IMR-90 (cell line): Measurements from ENCODE around the gene TAS2R42. TPM values are rescaled to one million over a fixed set of nuclear protein-coding genes. Genes with fewer than 3 reads are reported as not detected.

Source experiments
- ATAC-seq: fragments of 200-7000 bp; cut with Tn5 transposase; 2 replicates; pipeline ENCODE4 v1.9.1; 2020; ENCODE audit warnings: low read depth, mild to moderate bottlenecking, moderate library complexity
- BruUV-seq: library from RNA; stranded (reverse); fragments of 400-500 nt; replicated peaks from 2 replicates; lab custom pipeline; 2021; lab: Mats Ljungman, UMichigan
- CTCF ChIA-PET: fragments of 300-600 bp; formaldehyde crosslinking; extraction: SDS; loops from one replicate; lab custom pipeline; 2021; ENCODE audit warnings: antibody characterized with exemption; lab: Yijun Ruan, JAX
- POLR2A ChIA-PET: fragments of 300-600 bp; sonication (Branson Sonifier 250); formaldehyde crosslinking; loops from one replicate; lab custom pipeline; 2022; ENCODE audit warnings: antibody characterized with exemption; ENCODE audit not compliant: unreplicated experiment; lab: Charles Lee
- DNase-seq: peaks from one replicate; pipeline ENCODE4 v3.0.0; 2013
- H2AFZ ChIP-seq: replicated peaks from 2 replicates; pipeline ENCODE3; 2013; ENCODE audit warnings: low read length, mild to moderate bottlenecking; ENCODE audit not compliant: poor library complexity
- H2AK5ac ChIP-seq: 2 replicates; pipeline ENCODE4 v1.6.1; 2013; ENCODE audit warnings: low read depth, low read length, inconsistent platforms
- H2AK9ac ChIP-seq: replicated peaks from 2 replicates; pipeline ENCODE3; 2013; ENCODE audit warnings: mild to moderate bottlenecking, low read depth, low read length, moderate library complexity; ENCODE audit not compliant: poor library complexity
- H2BK120ac ChIP-seq: 2 replicates; pipeline ENCODE4 v1.6.1; 2013; ENCODE audit warnings: low read depth, low read length, inconsistent platforms
- H2BK15ac ChIP-seq: 3 replicates; pipeline ENCODE4 v1.6.1; 2013; ENCODE audit warnings: low read depth, low read length, inconsistent platforms
- H2BK20ac ChIP-seq: 2 replicates; pipeline ENCODE4 v1.6.1; 2013; ENCODE audit warnings: low read depth, mild to moderate bottlenecking, inconsistent platforms, low read length, moderate library complexity
- H2BK5ac ChIP-seq: 2 replicates; pipeline ENCODE4 v1.6.1; 2013; ENCODE audit warnings: mild to moderate bottlenecking, low read depth, low read length, inconsistent platforms; ENCODE audit not compliant: poor library complexity, severe bottlenecking
- H3K14ac ChIP-seq: replicated peaks from 2 replicates; pipeline ENCODE4 v1.6.1; 2013; ENCODE audit warnings: low read depth, low read length, inconsistent platforms
- H3K18ac ChIP-seq: 2 replicates; pipeline ENCODE4 v1.6.1; 2013; ENCODE audit warnings: low read depth, low read length, control low read depth
- H3K23ac ChIP-seq: 2 replicates; pipeline ENCODE4 v1.6.1; 2013; ENCODE audit warnings: low read depth, low read length, inconsistent platforms
- H3K27ac ChIP-seq: 2 replicates; pipeline ENCODE4 v1.5.1; 2013; ENCODE audit warnings: mild to moderate bottlenecking, control low read depth, low read length; ENCODE audit not compliant: insufficient read depth
- H3K27me3 ChIP-seq: 2 replicates; pipeline ENCODE4 v1.6.1; 2013; ENCODE audit warnings: low read length; ENCODE audit not compliant: control insufficient read depth, insufficient read depth
- H3K36me3 ChIP-seq: 2 replicates; pipeline ENCODE4 v1.6.1; 2013; ENCODE audit warnings: low read length, mixed read lengths; ENCODE audit not compliant: control insufficient read depth, insufficient read depth
- H3K4ac ChIP-seq: 2 replicates; pipeline ENCODE4 v1.6.1; 2013; ENCODE audit warnings: low read depth, low read length, inconsistent platforms
- H3K4me1 ChIP-seq: 2 replicates; pipeline ENCODE4 v1.6.1; 2013; ENCODE audit warnings: low read length, mixed read lengths; ENCODE audit not compliant: control insufficient read depth, insufficient read depth
- H3K4me2 ChIP-seq: 2 replicates; pipeline ENCODE4 v1.6.1; 2013; ENCODE audit warnings: low read depth, mild to moderate bottlenecking, control low read depth, low read length, moderate library complexity
- H3K4me3 ChIP-seq: 2 replicates; pipeline ENCODE4 v1.5.1; 2013; ENCODE audit warnings: low read depth, mild to moderate bottlenecking, control low read depth, low read length, moderate library complexity; ENCODE audit not compliant: insufficient read depth
- H3K56ac ChIP-seq: 2 replicates; pipeline ENCODE4 v1.6.1; 2013; ENCODE audit warnings: low read length, inconsistent platforms; ENCODE audit not compliant: insufficient read depth; ENCODE audit errors: extremely low read depth
- H3K79me1 ChIP-seq, 2 experiments: 2 replicates each; pipeline ENCODE4 v1.6.1; 2013; ENCODE audit warnings: low read length in 2 of 2, inconsistent platforms in 1 of 2, low read depth in 1 of 2
- H3K9ac ChIP-seq: 2 replicates; pipeline ENCODE4 v1.6.1; 2013; ENCODE audit warnings: low read depth, low read length, control low read depth
- H3K9me1 ChIP-seq: 2 replicates; pipeline ENCODE4 v1.6.1; 2013; ENCODE audit warnings: low read length, inconsistent platforms; ENCODE audit not compliant: insufficient read depth
- H3K9me3 ChIP-seq: 2 replicates; pipeline ENCODE4 v1.6.1; 2013; ENCODE audit warnings: low read length; ENCODE audit not compliant: control insufficient read depth, insufficient read depth
- H4K20me1 ChIP-seq: 2 replicates; pipeline ENCODE4 v1.6.1; 2013; ENCODE audit warnings: low read length, inconsistent platforms; ENCODE audit not compliant: insufficient read depth
- H4K5ac ChIP-seq: 2 replicates; pipeline ENCODE4 v1.6.1; 2013; ENCODE audit warnings: mild to moderate bottlenecking, low read depth, low read length, control low read depth
- H4K8ac ChIP-seq, 2 experiments: 2 replicates each; pipeline ENCODE4 v1.6.1; 2013; ENCODE audit warnings: low read depth in 2 of 2, low read length in 2 of 2, control low read depth in 1 of 2, inconsistent platforms in 1 of 2
- H4K91ac ChIP-seq: 2 replicates; pipeline ENCODE4 v1.6.1; 2013; ENCODE audit warnings: low read depth, low read length, inconsistent platforms; ENCODE audit not compliant: insufficient read depth
- BHLHE40 ChIP-seq: fragments of 150-350 bp; IDR thresholded peaks from 2 replicates; pipeline ENCODE4 v1.6.1; 2016; ENCODE audit warnings: mild to moderate bottlenecking, low read depth, low read length
- CEBPB ChIP-seq: IDR thresholded peaks from 2 replicates; pipeline ENCODE4 v1.6.1; 2012; ENCODE audit warnings: low read depth, low read length, improper control_type of control experiment
- CHD1 ChIP-seq: IDR thresholded peaks from 2 replicates; pipeline ENCODE4 v1.6.1; 2012; ENCODE audit warnings: low read depth, low read length, improper control_type of control experiment
- CTCF ChIP-seq: conservative IDR thresholded peaks from 2 replicates; pipeline ENCODE4 v1.5.1; 2012; ENCODE audit warnings: mild to moderate bottlenecking, low read depth, low read length, improper control_type of control experiment
- ELK1 ChIP-seq: fragments of 150-350 bp; IDR thresholded peaks from 2 replicates; pipeline ENCODE4 v1.6.1; 2016; ENCODE audit warnings: low read depth, mild to moderate bottlenecking, low read length, moderate library complexity, borderline replicate concordance
- FOS ChIP-seq: fragments of 150-350 bp; IDR thresholded peaks from 2 replicates; pipeline ENCODE4 v1.6.1; 2016; ENCODE audit warnings: low read depth, low read length
- MAFK ChIP-seq: IDR thresholded peaks from 2 replicates; pipeline ENCODE4 v1.6.1; 2012; ENCODE audit warnings: low read depth, low read length, improper control_type of control experiment
- MAZ ChIP-seq: IDR thresholded peaks from 2 replicates; pipeline ENCODE4 v1.6.1; 2012; ENCODE audit warnings: low read depth, mild to moderate bottlenecking, low read length, improper control_type of control experiment, moderate library complexity, borderline replicate concordance
- MXI1 ChIP-seq: IDR thresholded peaks from 2 replicates; pipeline ENCODE4 v1.6.1; 2012; ENCODE audit warnings: low read depth, mild to moderate bottlenecking, low read length, moderate library complexity, borderline replicate concordance
- NFE2L2 ChIP-seq: fragments of 150-350 bp; IDR thresholded peaks from 2 replicates; pipeline ENCODE4 v1.6.1; 2016; ENCODE audit warnings: low read depth, mild to moderate bottlenecking, low read length
- POLR2A ChIP-seq: IDR thresholded peaks from 2 replicates; pipeline ENCODE4 v1.6.1; 2012; ENCODE audit warnings: mild to moderate bottlenecking, low read depth, low read length
- RAD21 ChIP-seq: IDR thresholded peaks from 2 replicates; pipeline ENCODE4 v1.6.1; 2012; ENCODE audit warnings: low read length, improper control_type of control experiment
- RCOR1 ChIP-seq: IDR thresholded peaks from 2 replicates; pipeline ENCODE4 v1.6.1; 2012; ENCODE audit warnings: mild to moderate bottlenecking, low read length, improper control_type of control experiment; ENCODE audit not compliant: insufficient replicate concordance
- RFX5 ChIP-seq: IDR thresholded peaks from 2 replicates; pipeline ENCODE4 v1.8.0; 2012; ENCODE audit warnings: low read depth, mild to moderate bottlenecking, low read length, moderate library complexity
- SMC3 ChIP-seq: fragments of 150-350 bp; IDR thresholded peaks from 2 replicates; pipeline ENCODE4 v1.6.1; 2016; ENCODE audit warnings: low read depth, mild to moderate bottlenecking, antibody characterized with exemption, low read length, moderate library complexity
- USF2 ChIP-seq: fragments of 150-350 bp; IDR thresholded peaks from 2 replicates; pipeline ENCODE4 v1.6.1; 2017; ENCODE audit warnings: mild to moderate bottlenecking, antibody characterized with exemption, low read length, low read depth
- dilution Hi-C: fragments of 300-500 bp; cut with HindIII; formaldehyde crosslinking; loops from one replicate; pipeline ENCODE4 v1.14.3; 2018; ENCODE audit warnings: low sequenced_read_pairs; ENCODE audit not compliant: unreplicated experiment
- in situ Hi-C: fragments of 300-500 bp; cut with MboI; formaldehyde crosslinking; loops from 3 replicates; pipeline ENCODE4 v1.14.3; 2019; ENCODE audit warnings: low sequenced_read_pairs, inconsistent platforms, mixed read lengths
- intact Hi-C: fragments of 100-400 bp; cut with micrococcal nuclease; formaldehyde crosslinking; loops from 2 replicates; pipeline ENCODE4 v1.10.0; 2022
- polyA plus RNA-seq, 3 experiments: library from polyadenylated mRNA; depleted of rRNA; stranded (reverse); fragments of >200 nt; gene quantifications; 2 replicates each; pipeline ENCODE4 v1.2.3, GENCODE V29; 2012; ENCODE audit warnings: low replicate concordance in 1 of 3
- total RNA-seq: library from RNA; depleted of rRNA; stranded (reverse); fragments of >200 nt; gene quantifications from 2 replicates; pipeline ENCODE4 v1.2.3, GENCODE V29; 2012

The TAS2R42 gene
- total and polyA plus RNA-seq, 2 of the 4 experiments (the other 2 are of a cell fraction) = not detected

- in situ Hi-C loops = no loop called here
- ATAC-seq = no peak
- H2BK5ac ChIP-seq = no peak overlapping the region
- no peaks in the 10 kb centered on the region for H3K27me3 ChIP-seq
- H3K36me3 ChIP-seq = no peaks in the 10 kb centered on the region
- H3K56ac ChIP-seq = no peak overlapping the region
- dilution Hi-C loops = loop anchor here (25.0 kb wide), 1 partner anchor 395 kb away; no protein-coding TSS in a partner anchor
- no peak overlapping the region for H3K4me3 ChIP-seq
- no peak overlapping the region for H3K4me2 ChIP-seq
- no peak overlapping the region for H2AFZ ChIP-seq
- H3K79me1 ChIP-seq = no peaks in the 10 kb centered on the region; a peak in 1 of 4 replicates
- intact Hi-C loops = no loop called here
- no peak overlapping the region for H4K91ac ChIP-seq
- no peak overlapping the region for H2AK5ac ChIP-seq
- H4K20me1 ChIP-seq = no peaks in the 10 kb centered on the region
- no peak for TF ChIP-seq USF2
- no peak for TF ChIP-seq RCOR1
- TF ChIP-seq ELK1 = no peak
- no peak for TF ChIP-seq POLR2A
- no peak for TF ChIP-seq MAZ
- no peak for TF ChIP-seq SMC3
- no peak for TF ChIP-seq MXI1
- no peak for TF ChIP-seq MAFK
- TF ChIP-seq FOS = no peak
- no peak for TF ChIP-seq RAD21
- no peak for TF ChIP-seq RFX5
- no peak for TF ChIP-seq BHLHE40
- no peak for TF ChIP-seq CEBPB
- no peak for TF ChIP-seq CHD1
- TF ChIP-seq NFE2L2 = no peak
- no peak for TF ChIP-seq CTCF
- H4K8ac ChIP-seq = no peak overlapping the region
- H3K9me1 ChIP-seq = no peaks in the 10 kb centered on the region
- ChIA-PET CTCF (interaction anchor here (0.6 kb wide), 1 partner anchor 11 kb away, joined by 3 read pairs; no protein-coding TSS in a partner anchor), POLR2A (no interaction called here)
- no peak for DNase-seq
- no peaks in the 10 kb centered on the region for H3K4me1 ChIP-seq
- no peak overlapping the region for H3K27ac ChIP-seq
- no peak overlapping the region for H3K23ac ChIP-seq
- no peak overlapping the region for H3K14ac ChIP-seq
- no peak overlapping the region for H3K9ac ChIP-seq
- no peak overlapping the region for H3K18ac ChIP-seq
- no peak overlapping the region for H2BK120ac ChIP-seq
- H2BK15ac ChIP-seq = no peak overlapping the region
- H3K4ac ChIP-seq = no peak overlapping the region
- no peaks in the 10 kb centered on the region for H3K9me3 ChIP-seq
- no peak overlapping the region for H4K5ac ChIP-seq
- no peak overlapping the region for H2AK9ac ChIP-seq
- no TSS peak for BruUV-seq
- no peak overlapping the region for H2BK20ac ChIP-seq
Measured at GRCh38 chr12:11182529-11182928, 4.2 kb downstream of the TAS2R42 start.
